Retinal pigment epithelial cell (primary cell): Measurements from ENCODE around the gene EFNA5.

ENCODE experiments used
- DNase-seq: peaks from one replicate; pipeline ENCODE4 v3.0.0-alpha.2; 2010; ENCODE audit warnings: low read depth
- H3K4me3 ChIP-seq: 2 replicates; pipeline ENCODE4 v1.5.1; 2011; ENCODE audit warnings: mild to moderate bottlenecking, low read length, control low read depth, moderate library complexity
- CTCF ChIP-seq: conservative IDR thresholded peaks from 2 replicates; pipeline ENCODE4 v1.5.1; 2011; ENCODE audit warnings: low read depth, low read length, control low read depth, inconsistent platforms

The EFNA5 gene

GRCh38 chr5:107533910-107534876 lies 136.5 kb downstream of the EFNA5 start:
- no peak for DNase-seq
- TF ChIP-seq CTCF, result no peak
- no peak overlapping the region for H3K4me3 ChIP-seq

- DNase-seq, result no peak
- no peak overlapping the region for H3K4me3 ChIP-seq
- no peak for TF ChIP-seq CTCF
These were observed 137.8 kb downstream of the EFNA5 start for GRCh38 chr5:107532916-107533315.

GRCh38 chr5:107532169-107532878 lies 138.4 kb downstream of the EFNA5 start:
- no peak for DNase-seq
- no peak overlapping the region for H3K4me3 ChIP-seq
- TF ChIP-seq CTCF, result no peak

- no peak overlapping the region for H3K4me3 ChIP-seq
- TF ChIP-seq CTCF, result no peak
- DNase-seq, result no peak
These were observed 139.4 kb downstream of the EFNA5 start for GRCh38 chr5:107531308-107531707.

- no peak overlapping the region for H3K4me3 ChIP-seq
- no peak for DNase-seq
- no peak for TF ChIP-seq CTCF
These were observed 141.1 kb downstream of the EFNA5 start for GRCh38 chr5:107529618-107530017.

GRCh38 chr5:107526270-107526937 lies 144.3 kb downstream of the EFNA5 start:
- H3K4me3 ChIP-seq, result no peak overlapping the region
- DNase-seq, result no peak
- no peak for TF ChIP-seq CTCF
